ENCODE measurements around the gene ZNF385C. TPM values are rescaled to one million over a fixed set of nuclear protein-coding genes. Genes with fewer than 3 reads are reported as not detected.

Gene ZNF385C
- total RNA-seq, 3 donors from 2014 or later: 0.48 to 1.0 (median 0.66) TPM

DNA sequence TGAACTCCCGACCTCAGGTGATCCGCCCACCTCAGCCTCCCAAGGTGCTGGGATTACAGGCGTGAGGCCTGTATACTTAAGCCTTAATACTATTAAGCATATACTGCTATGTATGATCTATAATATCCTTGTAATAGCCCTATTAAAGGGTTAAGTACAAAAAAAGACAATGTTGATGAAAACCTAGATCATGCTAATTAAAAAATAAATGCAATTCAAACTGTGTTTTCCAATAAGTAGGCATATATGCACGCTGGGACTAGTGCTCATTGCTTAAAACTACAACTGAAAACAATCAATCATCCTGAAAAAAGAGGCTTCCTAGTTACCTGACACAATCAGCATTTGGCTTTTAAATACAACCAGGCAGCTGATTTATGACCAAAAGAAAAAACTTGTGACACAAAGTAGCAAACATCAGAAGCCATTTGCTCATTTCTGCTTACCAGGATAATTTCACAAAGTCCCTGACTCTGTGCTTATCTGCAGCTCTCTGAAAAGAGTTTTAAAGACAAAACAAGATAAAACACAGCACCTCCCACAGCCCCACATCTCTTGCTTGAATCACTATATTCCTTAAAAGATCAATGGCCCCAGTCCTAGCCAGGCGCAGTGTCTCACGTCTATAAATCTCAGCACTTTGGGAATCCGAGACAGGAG is 11.1 kb downstream of the ZNF385C start:
- Histone ChIP-seq H3K4me1 (no peaks in the 10 kb centered on the region), H3K4me3 (no peak overlapping the region), H3K27me3 (peaks cover 0 to 3% of the 10 kb centered on the region in 2 donors), H3K9me3 (no peaks in the 10 kb centered on the region), H3K27ac (no peak overlapping the region), H3K36me3 (no peaks in the 10 kb centered on the region)
- no peak for TF ChIP-seq POLR2A (IDR thresholded peaks at IDR 0.05)
- no peak for TF ChIP-seq POLR2AphosphoS5 (IDR thresholded peaks at IDR 0.05)
- TF ChIP-seq, protein P1, sequence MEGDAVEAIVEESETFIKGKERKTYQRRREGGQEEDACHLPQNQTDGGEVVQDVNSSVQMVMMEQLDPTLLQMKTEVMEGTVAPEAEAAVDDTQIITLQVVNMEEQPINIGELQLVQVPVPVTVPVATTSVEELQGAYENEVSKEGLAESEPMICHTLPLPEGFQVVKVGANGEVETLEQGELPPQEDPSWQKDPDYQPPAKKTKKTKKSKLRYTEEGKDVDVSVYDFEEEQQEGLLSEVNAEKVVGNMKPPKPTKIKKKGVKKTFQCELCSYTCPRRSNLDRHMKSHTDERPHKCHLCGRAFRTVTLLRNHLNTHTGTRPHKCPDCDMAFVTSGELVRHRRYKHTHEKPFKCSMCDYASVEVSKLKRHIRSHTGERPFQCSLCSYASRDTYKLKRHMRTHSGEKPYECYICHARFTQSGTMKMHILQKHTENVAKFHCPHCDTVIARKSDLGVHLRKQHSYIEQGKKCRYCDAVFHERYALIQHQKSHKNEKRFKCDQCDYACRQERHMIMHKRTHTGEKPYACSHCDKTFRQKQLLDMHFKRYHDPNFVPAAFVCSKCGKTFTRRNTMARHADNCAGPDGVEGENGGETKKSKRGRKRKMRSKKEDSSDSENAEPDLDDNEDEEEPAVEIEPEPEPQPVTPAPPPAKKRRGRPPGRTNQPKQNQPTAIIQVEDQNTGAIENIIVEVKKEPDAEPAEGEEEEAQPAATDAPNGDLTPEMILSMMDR (IDR thresholded peaks at IDR 0.05): no peak
- intact Hi-C loops (cut with DNase I; ENCODE audit: low total_unique reads): no loop called here
- no peak for DNase-seq (ENCODE audit: low spot score in 2 of 2)

DNA sequence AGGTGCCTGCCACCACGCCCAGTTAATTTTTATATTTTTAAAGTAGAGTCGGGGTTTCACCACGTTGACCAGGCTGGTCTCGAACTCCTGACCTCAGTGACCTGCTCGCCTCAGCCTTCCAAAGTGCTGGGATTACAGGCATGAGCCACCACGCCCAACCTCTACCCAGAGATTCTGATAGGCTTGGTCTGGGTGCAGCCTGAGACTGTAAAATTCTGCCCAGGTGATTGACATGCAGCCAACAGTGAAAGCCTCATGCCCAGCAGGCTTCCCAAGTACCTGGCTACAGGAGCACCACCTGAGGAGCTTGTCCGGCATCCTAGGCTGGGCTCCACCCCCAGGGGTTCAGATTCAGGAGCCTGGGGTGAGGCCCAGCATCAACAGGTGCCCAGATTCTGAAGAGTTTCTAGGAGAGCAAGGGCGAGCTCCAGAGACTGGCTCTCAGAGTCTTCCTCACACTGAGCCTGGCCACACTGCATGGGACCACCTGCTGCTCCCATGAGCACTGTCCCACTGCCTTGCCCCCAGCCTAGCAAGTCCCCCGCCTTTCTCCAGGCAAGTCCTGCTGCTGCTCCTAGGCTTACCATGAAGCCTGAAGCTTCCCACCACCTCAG is 16.6 kb downstream of the ZNF385C start:
- TF ChIP-seq, protein P1 (IDR thresholded peaks at IDR 0.05): no peak
- TF ChIP-seq POLR2A (IDR thresholded peaks at IDR 0.05) (no peak), POLR2AphosphoS5 (IDR thresholded peaks at IDR 0.05) (no peak)
- DNase-seq (ENCODE audit: low spot score in 2 of 2): no peak
- Histone ChIP-seq H3K4me3 (no peak overlapping the region), H3K9me3 (no peaks in the 10 kb centered on the region), H3K4me1 (no peaks in the 10 kb centered on the region), H3K27ac (no peak overlapping the region), H3K36me3 (no peaks in the 10 kb centered on the region), H3K27me3 (no peaks in the 10 kb centered on the region)
- intact Hi-C loops (cut with DNase I; ENCODE audit: low total_unique reads): no loop called here

DNA sequence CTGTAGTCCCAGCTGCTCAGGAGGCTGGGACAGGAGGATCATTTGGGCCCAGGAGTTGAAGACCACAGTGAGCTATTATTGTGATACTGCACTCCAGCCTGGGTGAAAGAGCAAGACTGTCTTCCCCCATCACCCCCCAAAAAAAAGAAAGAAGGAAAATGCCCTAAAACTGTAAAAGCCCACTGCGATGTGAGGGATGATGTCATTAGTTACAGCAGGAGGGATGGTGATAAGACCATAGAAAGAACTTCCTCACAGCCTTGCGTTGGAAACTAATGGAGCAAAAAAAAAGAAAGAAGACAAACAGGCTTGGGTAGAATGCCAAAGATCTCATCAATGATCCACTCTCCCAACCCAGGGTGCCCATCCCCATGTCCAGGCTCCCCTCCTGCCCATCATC is 18.7 kb downstream of the ZNF385C start:
- H3K36me3 ChIP-seq: no peaks in the 10 kb centered on the region
- TF ChIP-seq, protein P1 (IDR thresholded peaks at IDR 0.05): no peak
- TF ChIP-seq POLR2A (IDR thresholded peaks at IDR 0.05) (no peak), POLR2AphosphoS5 (IDR thresholded peaks at IDR 0.05) (no peak)
- no peaks in the 10 kb centered on the region for H3K9me3 ChIP-seq
- H3K27me3 ChIP-seq: no peaks in the 10 kb centered on the region
- no peak overlapping the region for H3K4me3 ChIP-seq
- no peak overlapping the region for H3K27ac ChIP-seq
- H3K4me1 ChIP-seq: no peaks in the 10 kb centered on the region
- no peak for DNase-seq (ENCODE audit: low spot score in 2 of 2)
- intact Hi-C loops (cut with DNase I; ENCODE audit: low total_unique reads): no loop called here

DNA sequence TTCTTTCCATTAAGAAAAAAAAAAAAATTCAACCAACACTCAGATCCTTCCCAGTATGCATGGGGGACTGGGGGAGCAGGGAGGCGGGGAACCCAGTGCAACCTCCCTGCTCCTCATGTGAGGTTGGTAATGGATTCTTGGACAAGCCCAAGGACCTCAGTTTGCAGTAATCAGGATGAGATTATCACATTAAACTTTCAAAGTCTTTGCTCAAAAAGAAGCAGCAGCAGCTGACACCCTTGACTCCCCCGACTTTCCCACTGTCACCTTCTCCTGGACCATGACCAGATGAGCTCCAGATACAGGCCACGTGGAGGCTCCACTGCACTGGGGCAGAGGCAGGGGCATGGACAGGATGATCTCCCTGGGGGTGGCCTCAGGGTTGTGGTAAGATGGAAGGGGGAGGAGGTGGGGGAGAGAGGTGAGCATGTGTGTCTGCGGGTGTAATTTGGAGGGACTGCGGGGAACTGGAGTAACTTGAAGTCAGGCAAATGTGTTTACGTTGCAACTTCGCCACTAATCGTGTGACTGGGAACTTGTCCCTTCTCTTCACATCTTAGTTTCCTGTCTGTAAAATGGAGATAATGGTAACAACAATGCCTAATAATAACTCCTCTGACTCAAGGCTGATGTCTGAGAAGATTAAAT is 19.8 kb downstream of the ZNF385C start:
- Histone ChIP-seq H3K4me1 (no peaks in the 10 kb centered on the region), H3K4me3 (no peak overlapping the region), H3K27ac (no peak overlapping the region), H3K36me3 (no peaks in the 10 kb centered on the region), H3K27me3 (peaks cover 0 to 2% of the 10 kb centered on the region in 2 donors), H3K9me3 (no peaks in the 10 kb centered on the region)
- TF ChIP-seq, protein P1 (IDR thresholded peaks at IDR 0.05): no peak
- TF ChIP-seq POLR2A (IDR thresholded peaks at IDR 0.05): no peak
- TF ChIP-seq POLR2AphosphoS5 (IDR thresholded peaks at IDR 0.05): no peak
- intact Hi-C loops (cut with DNase I; ENCODE audit: low total_unique reads): no loop called here
- no peak for DNase-seq (ENCODE audit: low spot score in 2 of 2)

DNA sequence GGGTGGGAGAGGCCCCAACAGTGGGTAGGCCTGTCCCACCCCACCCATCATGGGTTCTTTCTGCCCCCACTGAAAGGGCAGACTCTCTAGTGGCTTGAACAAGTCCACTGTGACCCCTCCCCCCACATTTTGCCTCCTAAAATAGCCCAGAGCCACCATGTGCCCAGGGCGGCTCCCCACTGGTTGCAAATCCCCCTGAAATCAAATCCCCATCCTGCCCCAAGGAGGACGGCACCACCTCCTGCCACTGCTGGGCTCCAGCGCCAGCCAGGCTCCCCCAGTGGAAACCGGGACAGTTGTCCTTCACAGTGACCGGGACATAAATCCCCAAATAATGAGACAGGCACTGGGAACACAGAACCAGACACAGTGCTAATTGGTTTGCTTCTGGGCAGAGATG is 20.5 kb downstream of the ZNF385C start:
- Histone ChIP-seq H3K27me3 (peaks cover under 1 to 4% of the 10 kb centered on the region in 2 donors), H3K4me1 (no peaks in the 10 kb centered on the region), H3K4me3 (no peak overlapping the region), H3K9me3 (no peaks in the 10 kb centered on the region), H3K36me3 (no peaks in the 10 kb centered on the region), H3K27ac (no peak overlapping the region)
- DNase-seq (ENCODE audit: low spot score in 2 of 2): no peak
- intact Hi-C loops (cut with DNase I; ENCODE audit: low total_unique reads): no loop called here
- TF ChIP-seq POLR2AphosphoS5 (IDR thresholded peaks at IDR 0.05) (no peak), POLR2A (IDR thresholded peaks at IDR 0.05) (no peak)
- TF ChIP-seq, protein P1 (IDR thresholded peaks at IDR 0.05): no peak

All from breast epithelium (tissue), 4 donors.